NCI-H510A (cell line): ENCODE measurements around the gene RCSD1.

Experiments used
- DNase-seq: peaks from one replicate; lab custom pipeline; 2025; lab: John Stamatoyannopoulos, UW

The RCSD1 gene

DNA sequence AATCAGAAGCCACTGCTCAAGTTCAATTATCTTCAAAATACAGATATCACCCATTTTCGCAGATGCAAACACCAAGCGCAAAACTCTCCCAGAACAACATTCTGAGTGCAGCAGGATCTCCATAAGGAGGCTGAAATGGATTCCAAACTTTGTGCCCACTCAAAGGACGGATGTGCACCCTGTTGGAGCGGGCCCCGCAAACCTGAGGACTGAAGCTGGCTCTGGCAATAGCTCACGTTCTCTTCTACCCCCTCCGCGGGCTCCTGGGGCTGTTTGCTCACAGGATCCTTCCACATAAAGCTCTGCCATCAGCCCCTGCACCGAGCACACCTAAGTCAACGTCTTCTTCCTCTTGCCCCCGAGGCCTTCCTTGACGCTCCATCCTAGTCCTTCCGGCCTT is 11.7 kb upstream of the RCSD1 start:
- DNase-seq: no peak

DNA sequence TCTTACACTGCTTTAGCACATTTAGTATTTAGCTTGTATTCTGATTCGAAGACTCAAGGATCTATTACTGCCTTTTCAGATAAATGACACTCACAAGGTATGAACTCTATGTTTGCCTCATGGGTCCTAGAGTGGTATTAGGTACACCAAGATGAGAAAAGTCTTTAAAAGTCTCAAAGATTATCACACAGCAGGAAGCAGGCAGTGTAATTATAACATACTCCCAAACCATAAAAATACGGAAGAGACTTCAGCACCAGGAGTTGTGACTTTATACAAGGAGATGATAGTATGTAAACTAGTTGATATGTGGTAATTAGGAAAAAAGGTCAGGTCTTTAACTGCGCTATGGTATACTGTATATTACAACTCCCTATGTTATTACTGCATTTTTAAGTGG is 11.2 kb upstream of the RCSD1 start:
- no peak for DNase-seq

DNA sequence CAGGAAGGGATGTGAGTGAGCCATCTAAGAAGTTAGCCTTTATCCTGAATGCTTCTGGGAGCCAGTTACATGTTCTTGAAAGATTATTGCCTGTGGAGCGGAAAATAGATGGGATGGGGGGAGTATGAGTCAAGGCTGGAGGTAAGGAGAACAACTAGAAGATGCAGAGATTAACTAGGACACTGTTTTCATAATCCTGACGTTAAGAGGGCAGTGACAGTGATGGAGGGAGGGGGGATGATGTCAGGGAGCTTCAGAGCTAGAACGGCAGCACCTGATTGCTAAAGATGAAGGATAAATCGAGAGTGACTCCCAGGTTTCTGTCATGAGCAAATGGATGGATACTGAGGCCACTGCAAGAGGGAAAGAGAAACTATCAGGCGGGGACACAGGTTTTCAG is 10.0 kb upstream of the RCSD1 start:
- no peak for DNase-seq

DNA sequence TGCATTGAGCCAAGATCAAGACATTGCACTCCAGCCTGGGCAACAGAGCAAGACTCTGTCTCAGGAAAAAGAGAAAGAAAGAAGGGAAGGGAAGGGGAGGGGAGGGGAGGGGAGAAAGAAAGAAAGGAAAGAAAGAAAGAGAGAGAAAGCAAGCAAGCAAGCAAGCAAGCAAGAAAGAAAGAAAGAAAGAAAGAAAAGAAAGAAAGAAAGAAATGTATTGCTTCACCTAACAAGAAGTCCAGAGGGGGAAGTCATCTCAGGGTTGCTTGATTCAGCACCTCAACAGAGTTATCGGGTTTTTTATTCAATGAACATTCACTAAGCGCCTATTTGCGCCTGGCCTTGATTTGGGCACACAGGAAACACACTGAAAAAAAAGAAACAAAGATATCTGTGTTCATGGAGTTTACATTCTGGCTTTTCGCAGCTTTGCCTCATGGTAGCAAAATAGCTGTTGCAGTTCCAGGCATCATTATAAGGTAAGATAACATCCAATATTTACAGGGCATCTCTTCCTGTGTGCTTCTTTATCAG is 8.2 kb upstream of the RCSD1 start:
- DNase-seq: no peak

DNA sequence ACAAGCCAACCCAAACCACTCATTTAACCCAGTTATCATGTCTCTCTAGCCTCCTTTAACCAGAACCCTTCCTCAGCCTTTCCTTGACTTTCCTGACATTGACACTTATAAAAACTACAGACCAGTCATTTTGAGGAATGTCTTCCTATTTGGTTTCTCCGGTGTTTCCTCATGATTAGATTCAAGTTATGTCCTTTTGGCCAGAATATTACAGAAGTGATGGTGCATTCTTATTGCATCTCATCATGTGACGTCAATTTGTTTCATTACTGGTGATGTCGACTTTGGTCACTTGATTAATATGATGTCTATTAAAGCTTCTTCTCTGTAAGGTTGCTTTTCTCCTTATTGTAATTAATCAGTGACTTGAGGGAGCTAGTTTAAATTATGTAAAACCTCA is 6.1 kb upstream of the RCSD1 start:
- no peak for DNase-seq

DNA sequence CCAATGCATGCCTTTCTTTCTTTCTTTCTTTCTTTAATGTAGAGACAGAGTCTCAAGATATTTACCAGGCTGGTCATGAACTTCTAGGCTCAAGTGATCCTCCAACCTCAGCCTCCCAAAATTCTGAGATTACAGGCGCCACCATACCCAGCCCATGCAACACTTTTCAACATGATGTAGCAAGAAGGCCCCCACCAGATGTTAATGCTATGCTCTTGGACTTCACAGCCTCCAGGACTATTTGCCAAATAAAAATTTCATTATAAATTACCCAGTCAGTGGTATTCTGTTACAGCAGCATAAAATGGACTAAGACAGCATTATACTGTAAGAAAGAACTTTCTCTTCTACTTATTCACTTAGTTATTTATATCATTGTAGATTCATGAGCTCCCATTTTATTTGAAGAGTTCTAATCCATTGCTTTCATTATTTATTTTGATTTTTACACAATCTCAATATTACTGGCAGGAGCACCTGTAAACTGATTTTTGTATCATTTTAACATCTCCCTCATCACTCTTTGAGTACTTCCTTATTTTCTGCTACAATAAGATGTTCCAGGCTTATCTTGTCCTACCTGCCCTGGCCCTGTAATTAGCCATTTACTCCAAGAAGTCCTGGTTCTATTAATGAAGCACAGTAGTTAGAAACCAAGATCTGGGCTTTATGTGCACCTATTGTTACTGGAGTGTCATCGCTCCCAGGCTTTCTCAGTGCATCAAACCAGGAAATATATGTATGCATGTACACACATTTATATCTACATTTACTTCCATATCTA is 4.8 kb upstream of the RCSD1 start:
- no peak for DNase-seq

DNA sequence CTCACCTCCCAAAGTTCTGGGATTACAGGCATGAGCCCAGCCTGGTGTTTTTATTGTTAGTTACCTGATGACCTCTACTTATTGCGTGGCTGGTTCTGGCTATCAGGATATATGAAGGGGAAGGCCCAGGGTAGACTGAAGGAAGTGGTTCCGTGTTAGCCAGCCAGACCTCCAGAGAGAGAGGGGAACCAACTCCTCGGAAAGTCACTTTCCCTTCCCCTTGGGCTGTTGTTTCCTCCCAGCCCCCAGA is 2.5 kb upstream of the RCSD1 start:
- no peak for DNase-seq

DNA sequence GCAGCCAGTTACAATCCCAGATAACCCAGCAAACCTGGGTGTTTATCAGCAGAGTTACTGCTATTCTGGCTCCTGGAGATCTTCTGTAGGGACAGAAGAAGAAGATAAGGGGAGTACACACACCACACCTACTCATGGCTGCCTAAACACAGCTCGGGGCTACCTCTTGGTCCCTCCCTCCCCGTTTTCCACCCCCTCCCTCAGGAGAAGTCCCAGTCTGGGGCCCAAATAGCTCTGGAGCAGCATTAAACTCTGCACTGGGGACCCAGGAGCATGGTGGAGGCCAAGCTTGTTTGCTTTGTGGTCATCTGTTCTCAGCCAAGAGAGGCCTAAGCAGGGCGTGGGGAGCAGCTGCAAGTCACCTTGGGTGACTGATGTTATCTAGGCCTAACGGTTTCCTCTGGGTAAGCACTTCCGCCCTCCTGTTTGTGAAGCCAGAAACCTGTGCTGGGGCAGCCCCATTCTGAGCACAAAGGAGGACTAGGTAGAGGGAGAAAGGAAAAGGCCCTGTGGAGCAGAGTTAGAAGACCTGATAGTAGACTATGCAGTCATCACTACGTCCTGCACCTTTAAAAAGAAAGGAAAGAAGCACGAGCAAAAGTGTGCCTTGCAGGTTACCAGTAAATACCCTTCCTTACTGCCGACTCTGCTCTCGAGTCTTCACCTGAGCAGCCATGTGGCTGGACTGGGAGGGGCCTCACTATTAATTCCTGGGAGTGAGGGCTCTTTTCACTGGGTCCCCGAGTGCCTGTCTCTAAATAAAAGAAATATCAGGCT is 2.0 kb upstream of the RCSD1 start:
- DNase-seq: no peak

DNA sequence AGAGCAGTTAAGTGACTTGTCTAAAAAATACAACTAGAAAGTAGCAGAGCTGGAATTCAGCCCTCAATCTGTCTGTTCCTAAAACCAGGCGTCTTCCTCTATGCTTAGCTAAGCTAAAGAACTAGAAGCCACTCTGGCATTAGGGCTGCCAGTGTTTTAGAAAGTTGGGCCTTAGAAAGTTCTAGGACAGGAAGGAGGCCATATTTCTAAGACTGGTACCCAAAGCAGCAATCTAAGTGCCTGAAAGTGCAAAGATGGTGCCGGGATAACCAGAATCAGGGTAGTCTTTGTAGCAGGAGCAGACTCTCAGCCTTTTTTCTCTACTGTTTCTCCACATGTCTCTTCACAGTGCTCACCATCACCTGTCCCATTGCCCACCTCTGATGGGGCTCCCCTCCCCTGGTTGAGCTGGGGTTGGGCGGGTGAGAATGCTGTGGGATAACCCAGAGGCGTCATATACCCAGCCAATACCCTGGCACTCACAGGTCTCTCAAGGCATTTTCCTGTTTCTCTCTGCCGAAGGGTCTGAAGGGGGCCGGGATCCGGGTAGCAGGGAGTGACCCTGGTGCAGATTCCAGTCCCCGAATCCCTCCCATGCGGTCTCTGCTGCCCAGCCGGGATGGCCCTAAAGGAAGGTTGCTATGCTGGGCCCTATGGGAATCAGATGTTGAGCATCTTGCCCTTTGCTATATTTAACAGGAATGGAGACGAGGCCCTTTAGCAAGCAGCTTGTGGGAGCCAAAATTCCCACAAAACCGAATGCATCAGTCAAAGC is 1.1 kb upstream of the RCSD1 start:
- DNase-seq: no peak

DNA sequence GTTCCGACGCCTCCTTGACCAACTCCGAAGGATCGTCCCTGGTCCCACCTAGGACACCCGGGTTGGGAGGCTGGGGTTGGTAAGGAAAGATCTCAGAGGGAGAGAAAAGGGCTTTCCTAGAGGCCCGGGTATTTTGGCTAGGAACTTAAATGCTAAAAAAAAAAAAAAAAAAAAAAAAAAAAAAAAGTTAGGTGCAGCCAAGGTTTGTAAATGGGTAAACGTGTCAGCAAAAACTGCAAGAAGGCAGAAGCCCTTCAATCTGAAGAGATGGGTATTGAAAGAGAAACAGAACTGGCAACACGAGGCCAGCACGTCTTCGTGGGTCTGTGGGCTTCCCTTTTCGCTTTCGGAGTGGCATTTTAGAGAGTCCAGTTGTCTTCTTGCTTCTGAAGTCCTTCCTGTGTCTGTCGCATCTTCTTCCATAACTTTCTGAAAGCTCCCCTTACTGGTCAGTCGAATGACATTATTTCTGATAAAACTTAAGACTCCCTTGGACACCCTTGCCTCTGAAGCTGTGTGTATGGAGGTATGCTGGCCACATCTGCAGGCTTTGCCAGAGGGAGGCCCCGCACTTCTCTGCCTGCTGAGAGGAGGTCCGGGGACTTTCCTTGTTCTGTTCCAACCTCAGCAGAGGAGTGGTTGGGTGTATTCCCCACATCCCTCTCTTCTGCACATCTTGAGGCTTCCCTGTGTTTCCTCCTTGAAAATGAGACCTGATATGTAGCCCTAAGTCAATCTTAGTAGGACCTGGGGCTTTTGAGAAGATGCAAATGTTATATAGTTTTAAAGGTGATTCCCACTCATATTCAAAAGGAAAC is 745 bp downstream of the RCSD1 start:
- DNase-seq: no peak

DNA sequence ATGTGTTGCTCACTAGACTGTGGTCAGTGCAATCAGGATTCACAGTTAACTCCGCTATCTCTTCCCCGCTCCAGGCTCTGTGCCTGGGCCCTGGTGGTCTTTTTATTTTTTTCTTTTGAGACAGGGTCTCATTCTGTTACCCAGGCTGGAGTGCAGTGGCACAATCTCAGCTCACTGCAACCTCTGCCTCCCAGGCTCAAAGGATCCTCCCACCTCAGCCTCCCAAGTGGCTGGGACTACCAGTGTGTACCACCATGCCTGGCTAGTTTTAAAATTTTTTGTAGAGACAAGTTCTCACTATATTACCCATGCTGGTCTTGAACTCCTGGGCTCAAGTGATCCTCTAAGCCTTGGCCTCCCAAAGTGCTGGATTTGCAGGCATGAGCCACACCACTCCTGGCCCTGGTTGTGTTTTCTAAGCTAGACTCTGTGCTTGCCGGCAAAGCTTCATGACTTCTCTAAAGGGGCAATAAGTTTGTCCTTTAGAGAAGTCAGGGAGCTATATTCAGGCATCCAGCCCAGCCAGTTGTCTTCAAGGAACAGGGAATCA is 1.4 kb downstream of the RCSD1 start:
- no peak for DNase-seq

DNA sequence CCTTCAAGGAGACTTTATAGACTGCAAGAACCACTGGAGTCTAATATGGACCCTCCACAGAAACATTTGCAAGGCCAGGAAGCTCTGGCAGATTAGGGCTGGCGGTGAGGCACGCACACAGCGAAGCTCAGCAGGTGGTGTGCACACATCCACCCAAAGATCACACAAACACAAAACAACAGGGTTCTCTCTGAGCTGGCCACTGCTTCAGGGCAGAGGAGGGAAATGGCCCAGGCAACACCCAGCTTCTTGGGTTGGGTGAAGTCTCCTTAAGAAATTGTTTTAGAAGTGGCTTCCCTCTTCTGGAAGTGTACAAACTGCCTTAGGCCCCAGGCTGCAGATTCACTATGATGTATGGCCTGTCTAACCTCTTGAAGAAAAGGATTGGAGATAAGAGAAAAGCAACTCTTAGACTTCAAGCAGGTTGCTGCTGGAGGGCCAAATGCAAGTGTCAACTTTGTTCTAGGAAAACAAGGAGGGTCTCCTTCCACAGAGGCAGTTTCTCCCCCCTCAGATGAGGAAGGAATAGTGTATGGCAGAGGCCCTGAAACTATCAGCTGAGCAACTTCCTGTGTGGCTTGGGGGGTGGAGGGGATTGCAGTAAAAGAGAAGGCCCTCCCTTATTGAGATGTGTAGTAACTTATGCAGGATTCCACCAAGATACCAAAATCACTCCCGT is 2.0 kb downstream of the RCSD1 start:
- DNase-seq: no peak

DNA sequence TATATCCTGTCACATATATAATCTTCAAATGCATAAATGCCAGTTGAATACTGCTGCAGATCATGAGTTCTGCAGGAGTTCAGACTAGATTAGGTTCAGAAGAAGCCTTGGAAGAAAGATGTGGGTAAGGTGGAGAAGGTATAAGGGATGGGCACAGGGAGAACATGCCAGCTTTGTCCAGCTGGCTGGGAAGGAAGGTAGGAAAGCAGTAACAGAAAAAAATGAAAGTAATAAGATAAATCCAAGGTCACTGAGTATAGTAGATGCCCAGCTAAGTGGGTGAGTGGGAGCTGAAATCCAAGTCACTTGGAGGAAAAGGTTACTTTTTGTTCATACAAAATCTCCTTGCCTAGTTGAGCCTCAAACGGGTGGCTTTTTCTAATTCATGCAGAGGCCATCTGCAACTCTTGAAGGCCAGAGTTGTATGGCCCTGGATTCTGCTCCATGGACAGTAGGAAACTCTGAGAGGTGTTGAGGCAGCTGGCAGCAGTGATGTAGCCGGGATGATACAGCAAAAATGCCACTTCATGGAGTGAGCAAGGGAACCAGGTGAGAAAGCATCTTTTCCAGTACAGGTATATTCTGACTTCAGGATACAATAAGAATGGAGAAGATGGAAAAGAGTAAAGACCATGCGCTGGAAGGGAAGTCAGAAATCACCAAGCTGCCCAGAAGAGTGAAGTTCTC is 3.4 kb downstream of the RCSD1 start:
- DNase-seq: no peak

DNA sequence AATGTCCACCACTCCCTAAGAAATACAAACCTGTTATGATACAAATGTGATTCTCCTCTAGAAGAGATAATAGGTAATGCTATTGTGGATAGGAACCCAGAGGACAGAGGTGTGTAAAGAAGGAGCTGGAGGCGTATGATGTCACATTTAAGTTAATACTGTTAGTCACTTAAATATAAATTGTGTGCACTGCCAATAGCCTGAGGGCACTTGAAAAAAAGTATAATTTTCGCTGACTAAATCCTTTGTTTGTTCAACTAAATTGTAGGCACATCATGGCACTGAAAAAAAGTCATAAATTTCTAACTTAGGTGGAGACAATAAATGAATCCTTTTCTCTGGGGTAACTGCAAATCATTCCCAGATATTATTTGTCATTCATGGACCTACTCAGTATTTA is 4.4 kb downstream of the RCSD1 start:
- no peak for DNase-seq

DNA sequence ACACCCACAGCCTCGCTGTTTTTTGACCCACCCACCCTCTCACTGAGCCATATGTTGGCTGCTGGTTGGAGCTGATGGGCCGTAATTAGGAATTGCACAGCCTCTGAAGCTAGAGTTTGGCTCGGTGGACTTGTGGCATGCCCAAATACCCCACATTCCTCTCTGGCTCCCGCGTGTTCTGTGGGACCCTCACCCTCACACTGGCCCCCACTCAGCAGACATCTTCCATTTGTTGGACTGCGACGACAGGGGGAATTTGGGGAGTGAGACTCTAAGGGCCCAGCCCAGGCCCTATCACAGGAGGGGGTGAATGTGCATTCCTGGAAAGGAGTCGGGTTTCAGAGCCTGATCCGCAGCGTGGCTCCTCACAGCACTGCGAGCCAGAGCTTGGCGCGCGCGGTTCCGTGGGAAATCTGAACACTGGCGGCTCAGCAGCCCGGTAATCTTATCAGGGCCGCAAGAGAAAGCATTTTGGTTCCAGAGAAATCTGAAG is 5.2 kb downstream of the RCSD1 start:
- DNase-seq: no peak

DNA sequence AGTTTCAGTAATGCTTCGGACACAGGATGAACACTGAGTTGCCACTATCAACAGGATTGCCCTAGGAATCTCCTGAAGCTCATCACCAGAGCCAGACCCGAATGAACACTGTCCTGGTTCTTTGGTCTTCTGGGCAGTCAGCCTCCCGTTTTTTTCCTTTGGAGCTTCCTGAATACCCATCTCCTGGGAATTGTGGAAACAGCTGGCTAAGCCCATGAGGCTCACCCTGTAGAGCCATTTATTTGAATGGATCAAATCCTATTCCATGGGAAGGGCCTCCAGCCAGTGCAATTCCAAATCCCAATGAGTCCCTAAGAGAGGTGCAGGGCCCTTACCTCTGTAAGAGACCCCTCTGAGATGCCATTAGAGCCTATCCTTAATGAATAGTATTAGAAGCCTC is 5.9 kb downstream of the RCSD1 start:
- no peak for DNase-seq

DNA sequence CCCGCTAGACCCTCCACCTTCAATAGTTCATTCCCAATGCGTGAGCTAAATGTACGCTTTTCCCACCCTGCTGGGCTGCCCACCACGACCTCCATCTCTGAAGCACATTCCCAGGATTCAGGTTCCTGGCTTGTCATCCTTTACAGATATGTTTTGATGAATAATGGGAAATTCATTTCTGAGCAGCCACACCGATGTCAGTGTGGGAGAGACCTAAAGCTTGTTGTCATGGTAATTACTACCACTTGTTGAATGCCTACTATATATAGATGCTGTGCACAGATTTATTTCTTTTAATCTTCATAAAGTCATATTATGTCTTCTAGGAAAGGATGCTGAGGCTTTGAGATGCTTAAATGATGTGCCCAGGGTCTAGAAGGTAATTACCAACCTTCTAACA is 8.0 kb downstream of the RCSD1 start:
- no peak for DNase-seq

DNA sequence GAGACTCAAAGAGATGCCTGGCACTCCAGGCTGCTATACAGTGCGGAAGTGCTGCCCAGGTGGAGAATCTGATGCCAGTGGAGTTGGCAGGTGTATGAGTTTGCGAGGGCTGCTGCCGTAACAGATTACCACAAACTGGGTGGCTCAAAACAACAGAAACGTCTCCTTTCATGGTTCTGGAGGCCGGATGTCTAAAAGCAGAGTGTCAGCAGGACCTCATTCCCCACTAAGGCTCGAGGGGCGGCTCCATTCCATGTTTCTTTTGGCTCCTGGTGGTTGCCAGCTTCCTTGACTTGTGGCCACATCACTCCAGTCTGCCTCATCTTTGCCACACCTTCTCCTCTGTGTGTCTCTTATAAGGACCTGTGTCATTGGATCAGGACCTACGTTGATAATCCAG is 10.0 kb downstream of the RCSD1 start:
- no peak for DNase-seq

DNA sequence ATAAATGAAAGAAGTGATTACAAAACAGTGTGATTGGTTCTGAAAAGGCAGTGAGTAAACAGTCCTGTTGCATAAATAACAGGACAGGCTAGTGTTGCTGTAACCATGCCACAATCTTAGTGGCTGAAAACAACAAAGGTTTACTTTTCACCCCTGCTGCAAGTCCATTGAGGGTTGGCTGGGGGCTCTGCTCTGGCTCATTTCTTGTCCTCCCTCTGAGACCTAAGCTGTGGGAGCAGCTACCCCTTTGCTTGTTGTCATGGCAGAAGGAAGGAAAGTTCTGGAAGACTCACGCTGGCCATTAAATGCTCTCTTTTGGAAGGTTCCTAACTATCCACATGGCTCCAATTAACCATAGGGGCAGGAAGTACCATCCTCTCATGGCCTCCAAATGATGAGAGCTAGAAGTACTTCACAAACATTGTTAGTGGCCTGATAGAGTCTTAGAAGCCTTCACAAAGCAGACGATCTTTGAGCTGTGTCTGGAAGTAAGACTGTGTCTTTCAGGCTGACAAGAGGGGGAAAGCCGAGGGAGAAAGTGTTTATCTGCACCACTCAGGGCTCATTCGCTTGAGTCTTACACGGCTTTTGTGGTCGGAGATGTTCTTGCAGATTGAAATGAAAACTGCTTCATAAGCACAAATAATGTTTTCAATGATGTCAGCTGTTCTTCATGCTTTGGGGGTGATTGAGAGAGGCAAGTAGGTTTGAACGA is 11.9 kb downstream of the RCSD1 start:
- DNase-seq: no peak

DNA sequence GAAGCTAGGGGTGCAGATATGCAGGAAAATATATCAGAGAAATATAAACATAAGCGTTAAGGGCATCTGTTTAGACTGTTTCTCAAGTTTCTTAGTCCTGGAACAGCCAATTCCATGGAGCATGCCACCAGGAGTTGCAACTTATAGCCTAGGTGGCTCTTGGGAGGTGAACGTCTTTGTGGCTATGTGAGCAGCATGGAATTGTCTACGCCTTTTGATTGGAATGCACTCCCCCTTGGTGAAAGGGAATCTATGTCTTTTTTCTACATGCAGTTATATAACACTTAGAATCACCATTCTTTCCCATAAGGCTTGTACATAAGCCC is 12.4 kb downstream of the RCSD1 start:
- DNase-seq: no peak
